ENCODE measurements around the gene DPP6. TPM values are rescaled to one million over a fixed set of nuclear protein-coding genes. Genes with fewer than 3 reads are reported as not detected.

The DPP6 gene
- total RNA-seq, 1 experiment from 2014 or later = not detected

- intact Hi-C loops (cut with micrococcal nuclease; ENCODE audit: unreplicated experiment) = no loop called here
- no peaks in the 10 kb centered on the region for H3K4me1 ChIP-seq (replicated peaks; ENCODE audit: insufficient read depth)
- H3F3A ChIP-seq (ENCODE audit: insufficient read depth, low read depth) = no peaks in the 10 kb centered on the region
- ChIA-PET CTCF (no interaction called here), POLR2A (ENCODE audit: unreplicated experiment) (no interaction called here)
- no peak overlapping the region for H3K4me3 ChIP-seq
- H3K9me2 ChIP-seq (ENCODE audit: insufficient read depth) = no peaks in the 10 kb centered on the region
- BruUV-seq (replicated peaks) = no TSS peak
- no peaks in the 10 kb centered on the region for H3K9me3 ChIP-seq (ENCODE audit: insufficient read depth, low read depth)
- no peak overlapping the region for H2AFZ ChIP-seq
- H3K27me3 ChIP-seq (ENCODE audit: insufficient read depth, low read depth) = peaks cover 81% of the 10 kb centered on the region
- peaks cover 3% of the 10 kb centered on the region; the same call in 1 of the 2 replicates for H4K20me1 ChIP-seq (ENCODE audit: insufficient read depth)
- H3K36me3 ChIP-seq (ENCODE audit: low read depth) = no peaks in the 10 kb centered on the region
- TF ChIP-seq EZH2 (IDR thresholded peaks at IDR 0.05; ENCODE audit: low read depth) (no peak), CTCF (conservative IDR thresholded peaks at IDR 0.05) (no peak)
- DNase-seq = no peak
- no peak overlapping the region for H3K27ac ChIP-seq
- no peaks in the 10 kb centered on the region for H3K79me2 ChIP-seq (ENCODE audit: low read depth)
- no peak overlapping the region for H3K4me2 ChIP-seq
Observed at GRCh38 chr7:154651501-154651900, 599.3 kb downstream of the DPP6 start.

DNA sequence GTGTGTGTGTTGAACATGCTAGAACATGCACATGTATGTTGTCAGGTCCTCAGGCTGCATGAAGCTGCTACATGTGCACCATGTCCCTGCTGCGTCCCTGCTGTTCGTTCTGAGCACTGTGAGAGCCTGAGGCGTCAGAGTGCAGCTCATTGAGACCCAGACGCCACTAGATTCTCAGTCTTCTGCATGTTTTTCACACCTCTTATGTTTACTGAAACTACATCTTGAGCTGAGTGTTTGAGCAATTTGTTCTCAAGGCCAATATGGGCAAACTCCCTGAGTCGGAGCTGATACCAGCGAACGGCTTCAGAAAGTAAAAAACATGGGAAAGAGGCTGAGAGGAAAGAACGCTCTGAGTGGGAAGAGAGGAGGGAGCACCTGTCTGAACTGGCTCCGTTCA is 600.4 kb downstream of the DPP6 start:
- no TSS peak for BruUV-seq (replicated peaks)
- H3K27ac ChIP-seq = no peak overlapping the region

DNA sequence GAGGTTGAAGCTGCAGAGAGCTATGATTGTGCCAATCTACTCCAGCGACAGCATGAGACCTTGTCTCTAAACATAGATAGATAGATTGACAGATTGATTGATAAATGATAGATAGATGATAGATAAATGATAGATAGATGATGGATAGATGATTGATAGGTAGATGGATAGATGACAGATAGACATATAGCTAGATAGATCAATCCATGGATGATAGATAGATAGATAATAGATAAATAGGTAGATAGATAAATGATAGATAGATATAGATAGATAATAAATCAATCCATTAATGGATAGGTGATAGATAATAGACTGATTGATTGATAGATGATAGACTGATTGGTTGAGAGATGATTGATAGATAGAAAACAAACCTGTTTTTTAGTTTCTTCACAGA is 601.1 kb downstream of the DPP6 start:
- intact Hi-C loops (cut with micrococcal nuclease; ENCODE audit: unreplicated experiment) = no loop called here
- Histone ChIP-seq H3K36me3 (ENCODE audit: low read depth) (no peaks in the 10 kb centered on the region), H3K27me3 (ENCODE audit: insufficient read depth, low read depth) (peaks cover 68% of the 10 kb centered on the region), H3K27ac (no peak overlapping the region), H2AFZ (no peak overlapping the region), H3K9me3 (ENCODE audit: insufficient read depth, low read depth) (no peaks in the 10 kb centered on the region), H3F3A (ENCODE audit: insufficient read depth, low read depth) (no peaks in the 10 kb centered on the region), H4K20me1 (ENCODE audit: insufficient read depth) (peaks cover 3% of the 10 kb centered on the region; the same call in 1 of the 2 replicates), H3K79me2 (ENCODE audit: low read depth) (no peaks in the 10 kb centered on the region), H3K4me3 (no peak overlapping the region), H3K4me1 (replicated peaks; ENCODE audit: insufficient read depth) (no peaks in the 10 kb centered on the region), H3K9me2 (ENCODE audit: insufficient read depth) (no peaks in the 10 kb centered on the region), H3K4me2 (no peak overlapping the region)
- no TSS peak for BruUV-seq (replicated peaks)
- TF ChIP-seq CTCF (conservative IDR thresholded peaks at IDR 0.05) = no peak
- TF ChIP-seq EZH2 (IDR thresholded peaks at IDR 0.05; ENCODE audit: low read depth) = no peak
- no peak for DNase-seq
- POLR2A ChIA-PET (ENCODE audit: unreplicated experiment) = no interaction called here
- CTCF ChIA-PET = no interaction called here

More for the DNA sequence above, 600.4 kb downstream of the DPP6 start:
- no peaks in the 10 kb centered on the region for H3K79me2 ChIP-seq (ENCODE audit: low read depth)
- TF ChIP-seq EZH2 (IDR thresholded peaks at IDR 0.05; ENCODE audit: low read depth) = no peak
- TF ChIP-seq CTCF (conservative IDR thresholded peaks at IDR 0.05) = no peak
- H3K4me3 ChIP-seq = no peak overlapping the region
- CTCF ChIA-PET = no interaction called here
- H3K27me3 ChIP-seq (ENCODE audit: insufficient read depth, low read depth) = peaks cover 71% of the 10 kb centered on the region
- H4K20me1 ChIP-seq (ENCODE audit: insufficient read depth) = peaks cover 3% of the 10 kb centered on the region; the same call in 1 of the 2 replicates
- no peaks in the 10 kb centered on the region for H3K4me1 ChIP-seq (replicated peaks; ENCODE audit: insufficient read depth)
- intact Hi-C loops (cut with micrococcal nuclease; ENCODE audit: unreplicated experiment) = no loop called here
- no peak for DNase-seq
- no peaks in the 10 kb centered on the region for H3K9me2 ChIP-seq (ENCODE audit: insufficient read depth)
- H3F3A ChIP-seq (ENCODE audit: insufficient read depth, low read depth) = no peaks in the 10 kb centered on the region
- H3K4me2 ChIP-seq = no peak overlapping the region
- H3K36me3 ChIP-seq (ENCODE audit: low read depth) = no peaks in the 10 kb centered on the region
- no peaks in the 10 kb centered on the region for H3K9me3 ChIP-seq (ENCODE audit: insufficient read depth, low read depth)
- H2AFZ ChIP-seq = no peak overlapping the region
- POLR2A ChIA-PET (ENCODE audit: unreplicated experiment) = no interaction called here
